ENCODE data around the gene H6PD.

GRCh38 chr1:9253004-9253403 is 18.4 kb downstream of the H6PD start:
- TF ChIP-seq, protein P1, sequence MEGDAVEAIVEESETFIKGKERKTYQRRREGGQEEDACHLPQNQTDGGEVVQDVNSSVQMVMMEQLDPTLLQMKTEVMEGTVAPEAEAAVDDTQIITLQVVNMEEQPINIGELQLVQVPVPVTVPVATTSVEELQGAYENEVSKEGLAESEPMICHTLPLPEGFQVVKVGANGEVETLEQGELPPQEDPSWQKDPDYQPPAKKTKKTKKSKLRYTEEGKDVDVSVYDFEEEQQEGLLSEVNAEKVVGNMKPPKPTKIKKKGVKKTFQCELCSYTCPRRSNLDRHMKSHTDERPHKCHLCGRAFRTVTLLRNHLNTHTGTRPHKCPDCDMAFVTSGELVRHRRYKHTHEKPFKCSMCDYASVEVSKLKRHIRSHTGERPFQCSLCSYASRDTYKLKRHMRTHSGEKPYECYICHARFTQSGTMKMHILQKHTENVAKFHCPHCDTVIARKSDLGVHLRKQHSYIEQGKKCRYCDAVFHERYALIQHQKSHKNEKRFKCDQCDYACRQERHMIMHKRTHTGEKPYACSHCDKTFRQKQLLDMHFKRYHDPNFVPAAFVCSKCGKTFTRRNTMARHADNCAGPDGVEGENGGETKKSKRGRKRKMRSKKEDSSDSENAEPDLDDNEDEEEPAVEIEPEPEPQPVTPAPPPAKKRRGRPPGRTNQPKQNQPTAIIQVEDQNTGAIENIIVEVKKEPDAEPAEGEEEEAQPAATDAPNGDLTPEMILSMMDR (optimal IDR thresholded peaks at IDR 0.05 in 1 of 3, IDR thresholded peaks at IDR 0.05 in 1 of 3, conservative IDR thresholded peaks at IDR 0.05 in 1 of 3; ENCODE audit: extremely low read depth in 1 of 3, insufficient read depth in 2 of 3, low read length in 3 of 3), result no peak
- TF ChIP-seq EZH2 (IDR thresholded peaks at IDR 0.05; ENCODE audit: low read length), result no peak

Data from keratinocyte (primary cell).